Kidney (tissue), 14 donors: ENCODE measurements around the gene AOPEP. TPM values are rescaled to one million over a fixed set of nuclear protein-coding genes. Genes with fewer than 3 reads are reported as not detected.

ENCODE experiments used
- DNase-seq, 5 donors: peaks; one replicate each; pipeline ENCODE4 v3.0.0-alpha.2; 2013 to 2020
- FAIRE-seq: peaks from 2 replicates; lab custom pipeline; 2012; peaks lifted over from hg19 to GRCh38; lab: Jason Lieb, UNC
- H3K27ac ChIP-seq, 2 donors: one replicate each; pipeline ENCODE4 v1.7.0; 2013; ENCODE audit warnings: low read depth in 2 of 2, low read length in 2 of 2, inconsistent platforms in 1 of 2
- H3K27me3 ChIP-seq: one replicate; pipeline ENCODE4 v1.7.1; 2013; ENCODE audit warnings: low read length, inconsistent platforms; ENCODE audit not compliant: control insufficient read depth, insufficient read depth
- H3K36me3 ChIP-seq, 3 donors: one replicate each; pipeline versions ENCODE4 v1.7.0 to v1.7.1; 2013; ENCODE audit warnings: low read length in 3 of 3, control low read depth in 1 of 3, inconsistent platforms in 1 of 3; ENCODE audit not compliant: insufficient read depth in 3 of 3, control insufficient read depth in 2 of 3
- H3K4me1 ChIP-seq, 3 donors: one replicate each; pipeline versions ENCODE4 v1.7.0 to v1.7.1; 2013; ENCODE audit warnings: low read length in 3 of 3, inconsistent platforms in 1 of 3, low read depth in 1 of 3; ENCODE audit not compliant: control insufficient read depth in 2 of 3, insufficient read depth in 2 of 3
- H3K4me3 ChIP-seq, 3 donors: one replicate each; pipeline versions ENCODE4 v1.7.0 to v1.8.1; 2013; ENCODE audit warnings: low read length in 3 of 3, control low read depth in 1 of 3, inconsistent platforms in 1 of 3
- H3K9ac ChIP-seq, 3 donors: one replicate each; pipeline versions ENCODE4 v1.7.0 to v1.7.1; 2013; ENCODE audit warnings: low read length in 3 of 3, control low read depth in 1 of 3, inconsistent platforms in 1 of 3
- H3K9me3 ChIP-seq, 3 donors: one replicate each; pipeline versions ENCODE4 v1.7.0 to v1.7.1; 2013; ENCODE audit warnings: low read length in 3 of 3, control low read depth in 1 of 3, inconsistent platforms in 1 of 3; ENCODE audit not compliant: control insufficient read depth in 2 of 3, insufficient read depth in 1 of 3
- CTCF ChIP-seq: IDR thresholded peaks from 3 replicates; pipeline ENCODE4 v1.5.1; 2012; ENCODE audit warnings: mild to moderate bottlenecking, moderate library complexity, borderline replicate concordance; ENCODE audit not compliant: insufficient read depth; ENCODE audit errors: extremely low read depth
- intact Hi-C: fragments of 100-400 bp; cut with DNase I; formaldehyde crosslinking; loops from one replicate; pipeline ENCODE4 v1.11.1; 2022
- polyA plus RNA-seq: library from polyadenylated mRNA; stranded (reverse); fragments of 350-450 nt; fragmentation: Illumina TruSeq; extraction: RNeasy Lipid Tissue Mini Kit (QIAGEN cat#74804); gene quantifications from one replicate; pipeline ENCODE4 v1.2.3, GENCODE V29; 2014; ENCODE audit warnings: low read depth, low replicate concordance; ENCODE audit not compliant: insufficient read depth
- total RNA-seq: library from RNA; stranded (reverse); fragmentation: NEBNext Ultra II Directional; extraction: Animal tissue kit (Norgen Biotek cat#: 25700); gene quantifications from one replicate; pipeline ENCODE4 v1.2.1, GENCODE V29; 2021
- donor health status: control.
- donor health status: control.
- donor health status: control.
- donor health status: control.
- donor health status: control.
- donor health status: DM: yes; HTN: yes; CAD: no.
- donor health status: Normal renal cell carcinoma (clear cell type).

The AOPEP gene
- total and polyA plus RNA-seq, 2 donors from 2014 or later, result 52.2 to 119 TPM

GRCh38 chr9:94927762-94928670 is 201.5 kb downstream of the AOPEP start:
- intact Hi-C loops, result no loop called here
- no peaks in the 10 kb centered on the region for H3K9me3 ChIP-seq
- H3K27ac ChIP-seq, result no peak overlapping the region
- H3K9ac ChIP-seq, result no peak overlapping the region
- no peaks in the 10 kb centered on the region for H3K36me3 ChIP-seq
- TF ChIP-seq CTCF, result no peak
- FAIRE-seq (no peak), DNase-seq (no peak)
- no peaks in the 10 kb centered on the region for H3K27me3 ChIP-seq
- peaks cover 0 to 15% (median 14%) of the 10 kb centered on the region in 3 donors for H3K4me1 ChIP-seq
- H3K4me3 ChIP-seq, result no peak overlapping the region

DNA sequence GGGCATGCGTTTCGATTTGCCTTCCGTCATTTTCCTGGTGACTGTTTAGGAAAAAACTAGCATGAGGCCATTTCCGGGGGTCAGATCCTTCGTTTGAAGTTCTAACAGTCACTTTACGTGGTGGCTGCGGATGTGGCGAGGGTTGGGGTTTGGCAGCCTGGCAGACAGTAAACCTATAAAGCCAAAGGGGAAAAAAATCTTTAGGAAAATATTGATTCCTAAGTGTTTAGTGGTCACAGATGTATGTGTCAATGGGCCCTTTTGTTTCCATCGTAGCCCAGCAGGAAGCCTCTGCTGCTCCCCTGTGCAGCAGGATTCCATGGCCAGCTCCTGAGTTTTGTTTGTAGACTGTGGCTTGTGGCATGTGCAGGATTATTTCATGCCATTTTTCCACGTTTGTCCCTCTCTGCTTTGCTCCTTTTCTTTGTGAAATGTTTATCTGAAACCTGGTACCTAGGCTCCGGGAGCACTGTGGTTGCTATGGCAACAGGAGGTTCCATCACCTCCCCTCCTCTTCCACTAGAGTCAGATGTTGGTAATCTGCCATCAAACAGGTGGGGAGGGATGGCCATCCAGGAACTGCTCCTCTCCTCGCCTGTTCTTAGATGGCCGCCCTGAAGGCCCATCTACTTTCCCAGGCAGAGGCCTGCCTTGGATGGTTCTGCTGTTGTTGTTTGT is 202.3 kb downstream of the AOPEP start:
- no peak overlapping the region for H3K9ac ChIP-seq
- DNase-seq (no peak), FAIRE-seq (no peak)

DNA sequence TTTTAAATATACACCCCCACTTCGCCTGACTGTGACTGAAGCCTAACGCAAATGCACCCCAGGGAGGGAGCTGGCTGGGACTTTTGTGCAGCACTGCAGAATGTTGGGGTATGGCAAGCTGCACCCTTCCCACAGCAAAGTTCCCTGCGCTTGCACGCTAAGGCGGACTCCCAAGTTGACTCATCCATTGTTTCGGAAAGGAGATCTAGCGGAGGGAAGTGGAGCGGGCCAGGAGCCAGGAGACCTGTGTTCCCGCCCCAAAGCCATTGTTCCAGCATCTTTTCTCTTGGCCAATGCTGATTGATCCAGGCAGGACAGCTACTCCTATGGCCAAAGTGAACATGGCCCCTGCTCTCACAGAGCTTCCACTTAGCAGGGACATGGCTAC is 202.9 kb downstream of the AOPEP start:
- Histone ChIP-seq H3K36me3 (no peaks in the 10 kb centered on the region), H3K27me3 (no peaks in the 10 kb centered on the region), H3K4me1 (peaks cover 0 to 8% (median 5%) of the 10 kb centered on the region in 3 donors), H3K9ac (no peak overlapping the region), H3K27ac (no peak overlapping the region), H3K9me3 (no peaks in the 10 kb centered on the region), H3K4me3 (no peak overlapping the region)
- FAIRE-seq (no peak), DNase-seq (no peak)
- TF ChIP-seq CTCF, result no peak
- intact Hi-C loops, result no loop called here

More for the DNA sequence above, 202.3 kb downstream of the AOPEP start:
- Histone ChIP-seq H3K4me1 (peaks cover 0 to 8% (median 8%) of the 10 kb centered on the region in 3 donors), H3K36me3 (no peaks in the 10 kb centered on the region), H3K9me3 (no peaks in the 10 kb centered on the region), H3K27me3 (no peaks in the 10 kb centered on the region), H3K4me3 (no peak overlapping the region), H3K27ac (no peak overlapping the region)
- TF ChIP-seq CTCF, result no peak
- intact Hi-C loops, result no loop called here
